ENCODE measurements around the gene ZNF217. TPM values are rescaled to one million over a fixed set of nuclear protein-coding genes. Genes with fewer than 3 reads are reported as not detected.
"Not testable (repeated sequence)": the region's sequence is repeated elsewhere in the genome, so short reads cannot be mapped to it uniquely, and the experiment has no call there.

ZNF217 gene
- total RNA-seq, 2 experiments from 2014 or later, result 104 to 113 TPM

DNA sequence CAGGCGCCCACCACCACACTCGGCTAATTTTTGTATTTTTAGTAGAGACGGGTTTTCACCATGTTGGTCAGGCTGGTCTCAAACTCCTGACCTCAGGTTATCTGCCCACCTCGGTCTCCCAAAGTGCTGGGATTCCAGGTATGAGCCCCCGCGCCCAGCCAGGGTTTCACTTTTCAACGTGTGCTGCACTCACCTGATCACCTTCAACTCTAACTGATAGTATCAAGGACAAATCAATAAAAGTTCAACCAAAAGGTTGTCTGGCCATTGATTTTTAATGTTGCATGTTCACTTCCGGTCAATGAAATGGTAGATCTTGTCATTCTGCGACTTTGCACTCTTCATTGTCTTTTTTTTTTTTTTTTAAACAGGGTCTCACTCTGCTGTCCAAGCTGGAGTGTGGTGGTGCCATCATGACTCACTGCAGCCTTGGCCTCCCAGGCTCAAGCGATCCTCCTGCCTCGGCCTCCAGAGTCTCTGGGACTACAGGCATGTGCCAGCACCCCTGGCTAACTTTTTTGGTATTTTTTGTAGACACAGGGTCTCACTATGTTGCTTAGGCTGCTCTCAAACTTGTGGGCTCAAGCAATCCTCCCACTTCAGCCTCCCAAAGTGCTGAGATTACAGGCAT is 37.3 kb downstream of the ZNF217 start:
- no peak for ATAC-seq
- H3K27ac Mint-ChIP-seq, result no peak overlapping the region
- DNase-seq, result no peak
- H3K36me3 Mint-ChIP-seq (ENCODE audit: low read depth), result peaks cover 24% of the 10 kb centered on the region
- no peaks in the 10 kb centered on the region for H3K27me3 Mint-ChIP-seq (ENCODE audit: low read depth)
- POLR2A ChIA-PET, result interaction anchor here (0.7 to 1.4 kb wide), 2 partner anchors 13 to 198 kb away, joined by 4 read pairs; no protein-coding TSS in a partner anchor
- H3K9me3 Mint-ChIP-seq (ENCODE audit: insufficient read depth), result no peaks in the 10 kb centered on the region
- H3K4me3 Mint-ChIP-seq, result no peak overlapping the region
- no peaks in the 10 kb centered on the region for H3K4me1 Mint-ChIP-seq (ENCODE audit: low read depth)
- CTCF ChIA-PET, result no interaction called here

GRCh38 chr20:53555816-53556215 is 37.8 kb downstream of the ZNF217 start:
- Mint-ChIP-seq H3K4me1 (ENCODE audit: low read depth) (no peaks in the 10 kb centered on the region), H3K36me3 (ENCODE audit: low read depth) (peaks cover 20% of the 10 kb centered on the region), H3K4me3 (no peak overlapping the region), H3K27ac (no peak overlapping the region), H3K27me3 (ENCODE audit: low read depth) (no peaks in the 10 kb centered on the region), H3K9me3 (ENCODE audit: insufficient read depth) (no peaks in the 10 kb centered on the region)
- ChIA-PET POLR2A (interaction anchor here (0.7 kb wide), 1 partner anchor 198 kb away, joined by 4 read pairs; no protein-coding TSS in a partner anchor), CTCF (no interaction called here)
- DNase-seq (no peak), ATAC-seq (no peak)

DNA sequence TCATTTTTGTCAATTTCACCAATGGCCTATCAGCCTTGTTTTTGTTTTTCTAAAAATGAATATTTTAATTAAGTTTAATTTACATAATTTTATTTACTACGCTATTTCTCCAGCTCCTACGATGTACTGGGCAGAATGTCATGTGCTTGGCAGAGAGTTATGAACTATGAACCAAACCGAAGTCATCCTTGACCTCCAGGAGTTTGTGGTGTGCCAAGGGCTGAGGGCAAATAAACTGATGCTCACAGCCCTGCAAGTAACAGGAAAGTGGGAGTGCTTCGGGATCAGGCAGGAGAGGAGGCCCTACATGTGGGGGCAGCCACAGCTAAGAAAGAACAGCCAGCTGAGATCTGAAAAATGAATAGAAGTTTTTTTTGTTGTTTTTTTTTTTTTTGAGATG is 38.6 kb downstream of the ZNF217 start:
- peaks cover 14% of the 10 kb centered on the region for H3K36me3 Mint-ChIP-seq (ENCODE audit: low read depth)
- no peak for ATAC-seq
- ChIA-PET CTCF (interaction anchor here (0.7 kb wide), 1 partner anchor 385 kb away, joined by 3 read pairs; no protein-coding TSS in a partner anchor), POLR2A (no interaction called here)
- H3K4me3 Mint-ChIP-seq, result no peak overlapping the region
- H3K27me3 Mint-ChIP-seq (ENCODE audit: low read depth), result no peaks in the 10 kb centered on the region
- DNase-seq, result no peak
- H3K4me1 Mint-ChIP-seq (ENCODE audit: low read depth), result no peaks in the 10 kb centered on the region
- H3K9me3 Mint-ChIP-seq (ENCODE audit: insufficient read depth), result no peaks in the 10 kb centered on the region
- no peak overlapping the region for H3K27ac Mint-ChIP-seq

- H3K4me3 Mint-ChIP-seq; POLR2A ChIA-PET; H3K27ac Mint-ChIP-seq; DNase-seq; H3K27me3 Mint-ChIP-seq (ENCODE audit: low read depth); ATAC-seq; H3K36me3 Mint-ChIP-seq (ENCODE audit: low read depth); H3K4me1 Mint-ChIP-seq (ENCODE audit: low read depth); H3K9me3 Mint-ChIP-seq (ENCODE audit: insufficient read depth); CTCF ChIA-PET: not testable (repeated sequence)
Measured at GRCh38 chr20:53552572-53552893, 41.1 kb downstream of the ZNF217 start.

GRCh38 chr20:53551719-53552571 is 41.7 kb downstream of the ZNF217 start:
- H3K4me1 Mint-ChIP-seq (ENCODE audit: low read depth); H3K9me3 Mint-ChIP-seq (ENCODE audit: insufficient read depth); H3K4me3 Mint-ChIP-seq; ATAC-seq; DNase-seq; H3K27me3 Mint-ChIP-seq (ENCODE audit: low read depth); POLR2A ChIA-PET; H3K36me3 Mint-ChIP-seq (ENCODE audit: low read depth); H3K27ac Mint-ChIP-seq: not testable (repeated sequence)
- CTCF ChIA-PET, result interaction anchor here (0.7 to 1.1 kb wide), 3 partner anchors 18 to 388 kb away, joined by 3 to 4 read pairs (median 3); no protein-coding TSS in a partner anchor

DNA sequence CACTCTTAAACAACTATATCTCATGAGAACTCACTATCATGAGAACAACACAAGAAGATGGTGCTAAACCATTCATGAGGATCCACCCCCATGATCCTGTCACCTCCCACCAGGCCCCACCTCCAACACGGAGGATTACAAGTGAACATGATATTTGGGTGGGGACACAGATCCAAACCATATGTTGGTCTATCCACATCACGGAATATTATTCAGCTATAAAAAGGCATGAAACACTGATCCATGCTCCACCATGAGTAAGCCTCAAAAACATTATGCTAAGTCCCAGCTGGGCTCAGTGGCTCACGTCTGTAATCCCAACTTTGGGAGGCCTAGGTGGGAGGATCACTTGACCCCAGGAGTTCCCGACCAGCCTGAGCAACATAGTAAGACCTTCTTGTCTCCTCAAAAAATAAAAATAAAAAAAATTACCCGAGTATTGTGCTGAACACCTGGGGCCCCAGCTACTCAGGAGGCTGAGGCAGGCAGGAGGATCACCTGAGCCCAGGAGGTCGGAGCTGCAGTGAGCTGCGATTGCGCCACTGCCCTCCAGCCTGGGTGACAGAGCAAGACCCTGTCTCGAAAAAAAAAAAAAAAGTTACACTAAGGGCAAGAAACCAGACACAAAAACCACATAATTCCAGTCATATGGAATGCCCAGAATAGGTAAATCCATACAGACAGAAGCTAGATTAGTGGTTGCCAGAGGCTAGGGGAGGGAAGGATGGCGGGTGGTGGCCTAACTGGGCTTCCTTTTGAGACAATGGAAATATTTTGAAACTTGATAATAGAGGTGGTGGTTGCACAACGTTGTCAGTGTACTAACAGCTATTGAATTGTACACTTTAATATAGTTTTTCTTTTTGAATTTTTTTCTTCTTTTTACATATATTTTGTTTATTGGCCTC is 43.1 kb downstream of the ZNF217 start:
- ChIA-PET CTCF (interaction anchor here (0.7 to 1.4 kb wide), 3 partner anchors 19 to 512 kb away, joined by 3 to 4 read pairs (median 3); no protein-coding TSS in a partner anchor), POLR2A (interaction anchor here (0.7 kb wide), 1 partner anchor 386 kb away, joined by 3 read pairs; no protein-coding TSS in a partner anchor)
- H3K36me3 Mint-ChIP-seq (ENCODE audit: low read depth), result no peaks in the 10 kb centered on the region
- H3K9me3 Mint-ChIP-seq (ENCODE audit: insufficient read depth), result no peaks in the 10 kb centered on the region
- peaks cover 4% of the 10 kb centered on the region for H3K4me1 Mint-ChIP-seq (ENCODE audit: low read depth)
- H3K27me3 Mint-ChIP-seq (ENCODE audit: low read depth), result no peaks in the 10 kb centered on the region
- no peak overlapping the region for H3K4me3 Mint-ChIP-seq
- DNase-seq (no peak), ATAC-seq (no peak)
- no peak overlapping the region for H3K27ac Mint-ChIP-seq

DNA sequence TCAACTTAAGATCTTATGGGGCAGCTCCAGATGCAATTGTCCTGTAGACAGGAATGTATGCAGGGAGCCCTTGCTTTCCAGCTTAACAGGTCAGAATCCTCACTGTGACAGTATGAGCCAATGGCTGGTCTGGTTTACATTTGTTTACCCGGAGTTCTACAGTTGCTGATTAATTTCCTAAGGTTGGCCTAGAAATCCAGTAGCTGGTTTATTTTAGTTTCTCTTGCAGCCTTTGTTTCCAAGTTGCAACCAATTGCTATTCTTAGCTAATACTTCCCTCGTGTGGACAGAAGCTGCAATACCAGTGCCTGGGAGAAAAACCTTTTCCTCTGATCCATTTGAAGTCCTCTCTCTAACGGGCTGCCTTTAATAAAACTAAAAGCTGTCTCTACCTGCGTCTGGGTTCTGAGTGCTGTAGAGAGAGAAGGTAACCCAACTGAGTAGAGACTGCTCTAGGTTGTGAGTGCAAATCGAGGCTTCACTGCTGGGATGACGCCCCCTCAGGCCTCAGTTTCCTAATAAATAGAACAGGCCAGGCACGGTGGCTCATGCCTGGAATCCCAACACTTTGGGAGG is 45.9 kb downstream of the ZNF217 start:
- no peak overlapping the region for H3K4me3 Mint-ChIP-seq
- no peaks in the 10 kb centered on the region for H3K27me3 Mint-ChIP-seq (ENCODE audit: low read depth)
- no peaks in the 10 kb centered on the region for H3K9me3 Mint-ChIP-seq (ENCODE audit: insufficient read depth)
- no peaks in the 10 kb centered on the region for H3K36me3 Mint-ChIP-seq (ENCODE audit: low read depth)
- ChIA-PET POLR2A (no interaction called here), CTCF (interaction anchor here (0.6 to 2.0 kb wide), 26 partner anchors 9 to 1235 kb away, joined by 3 to 9 read pairs (median 4); partner anchors contain the start of gene PFDN4)
- peak; percentile 56 for DNase-seq
- no peak overlapping the region for H3K27ac Mint-ChIP-seq
- peak; percentile 51 for ATAC-seq
- H3K4me1 Mint-ChIP-seq (ENCODE audit: low read depth), result peaks cover 4% of the 10 kb centered on the region

DNA sequence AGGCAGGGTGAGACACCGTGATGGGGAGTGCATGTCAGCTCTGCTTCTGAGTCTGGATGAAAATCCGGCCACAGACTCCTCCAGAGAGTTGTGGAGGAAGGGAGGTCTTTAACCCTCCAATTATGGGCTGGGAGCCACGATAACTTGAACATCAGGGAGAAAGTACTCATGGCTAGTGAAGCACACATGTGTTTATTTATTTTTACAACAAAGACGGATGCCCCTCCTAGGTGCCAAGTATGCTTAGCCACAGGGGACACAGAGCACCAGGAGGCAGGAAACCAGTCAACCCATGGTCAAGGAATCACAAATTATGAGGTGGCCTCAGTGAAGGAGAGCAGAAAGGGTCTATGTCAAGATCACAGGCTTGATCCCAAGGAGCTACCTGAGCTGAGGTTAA is 54.1 kb downstream of the ZNF217 start:
- H3K36me3 Mint-ChIP-seq (ENCODE audit: low read depth), result no peaks in the 10 kb centered on the region
- H3K4me3 Mint-ChIP-seq, result no peak overlapping the region
- ChIA-PET CTCF (no interaction called here), POLR2A (no interaction called here)
- DNase-seq (no peak), ATAC-seq (no peak)
- no peaks in the 10 kb centered on the region for H3K4me1 Mint-ChIP-seq (ENCODE audit: low read depth)
- H3K27ac Mint-ChIP-seq, result no peak overlapping the region
- no peaks in the 10 kb centered on the region for H3K27me3 Mint-ChIP-seq (ENCODE audit: low read depth)
- H3K9me3 Mint-ChIP-seq (ENCODE audit: insufficient read depth), result no peaks in the 10 kb centered on the region

DNA sequence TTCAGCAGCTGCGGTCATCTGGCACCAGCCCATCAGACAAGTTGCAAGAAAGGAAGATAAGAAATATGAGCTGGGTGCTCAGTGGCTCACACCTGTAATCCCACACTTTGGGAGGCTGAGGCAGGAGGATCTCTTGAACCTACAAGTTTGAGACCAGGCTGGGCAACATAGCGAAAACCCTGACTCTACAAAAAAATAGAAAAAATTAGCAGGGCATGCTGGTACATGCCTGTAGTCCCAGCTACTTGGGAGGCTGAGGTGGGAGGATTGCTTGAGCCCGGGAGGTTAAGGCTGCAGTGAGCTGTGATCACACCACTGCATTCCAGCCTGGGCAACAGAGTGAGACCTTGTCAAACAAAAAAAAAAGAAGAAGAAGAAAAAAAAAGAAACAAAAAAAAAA is 57.3 kb downstream of the ZNF217 start:
- H3K36me3 Mint-ChIP-seq (ENCODE audit: low read depth); ATAC-seq; POLR2A ChIA-PET; H3K27me3 Mint-ChIP-seq (ENCODE audit: low read depth); CTCF ChIA-PET; H3K4me3 Mint-ChIP-seq; DNase-seq; H3K4me1 Mint-ChIP-seq (ENCODE audit: low read depth); H3K9me3 Mint-ChIP-seq (ENCODE audit: insufficient read depth); H3K27ac Mint-ChIP-seq: not testable (repeated sequence)

- no peaks in the 10 kb centered on the region for H3K9me3 Mint-ChIP-seq (ENCODE audit: insufficient read depth)
- H3K36me3 Mint-ChIP-seq (ENCODE audit: low read depth), result no peaks in the 10 kb centered on the region
- ATAC-seq (no peak), DNase-seq (no peak)
- ChIA-PET POLR2A (no interaction called here), CTCF (no interaction called here)
- H3K27me3 Mint-ChIP-seq (ENCODE audit: low read depth), result no peaks in the 10 kb centered on the region
- no peaks in the 10 kb centered on the region for H3K4me1 Mint-ChIP-seq (ENCODE audit: low read depth)
- H3K4me3 Mint-ChIP-seq, result no peak overlapping the region
- no peak overlapping the region for H3K27ac Mint-ChIP-seq
Measured at GRCh38 chr20:53535878-53536277, 57.8 kb downstream of the ZNF217 start.

DNA sequence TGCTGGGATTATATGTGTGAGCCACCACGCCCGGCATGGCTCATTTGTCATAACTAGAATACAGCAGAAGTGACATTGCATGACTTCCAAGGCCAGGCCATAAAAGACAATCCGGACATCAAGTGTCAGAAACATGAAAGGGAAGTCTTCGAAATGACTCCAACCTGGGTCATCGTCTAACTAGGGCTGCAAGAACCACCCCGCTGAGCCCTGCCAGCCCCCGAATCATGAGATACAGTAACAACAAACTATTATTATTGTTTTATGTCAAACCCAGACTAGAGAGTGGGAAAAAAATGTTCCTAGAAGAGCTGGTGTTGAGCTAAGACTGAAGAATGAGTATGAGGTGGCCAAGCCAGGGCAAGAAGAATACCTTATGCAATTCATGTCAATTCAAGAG is 59.6 kb downstream of the ZNF217 start:
- Mint-ChIP-seq H3K27ac (no peak overlapping the region), H3K9me3 (ENCODE audit: insufficient read depth) (no peaks in the 10 kb centered on the region), H3K27me3 (ENCODE audit: low read depth) (no peaks in the 10 kb centered on the region), H3K4me1 (ENCODE audit: low read depth) (no peaks in the 10 kb centered on the region), H3K36me3 (ENCODE audit: low read depth) (no peaks in the 10 kb centered on the region), H3K4me3 (no peak overlapping the region)
- DNase-seq (no peak), ATAC-seq (no peak)
- ChIA-PET POLR2A (no interaction called here), CTCF (no interaction called here)
